Measurements from ENCODE around the gene ME3. TPM values are rescaled to one million over a fixed set of nuclear protein-coding genes. Genes with fewer than 3 reads are reported as not detected.
A peak's percentile ranks its signal among the peaks of the same experiment; 100 is the strongest.

The ME3 gene
- polyA plus RNA-seq, 1 donor (not counting 4 experiments of a cell fraction or from before 2014, with no cell fraction given): 1.0 TPM

DNA sequence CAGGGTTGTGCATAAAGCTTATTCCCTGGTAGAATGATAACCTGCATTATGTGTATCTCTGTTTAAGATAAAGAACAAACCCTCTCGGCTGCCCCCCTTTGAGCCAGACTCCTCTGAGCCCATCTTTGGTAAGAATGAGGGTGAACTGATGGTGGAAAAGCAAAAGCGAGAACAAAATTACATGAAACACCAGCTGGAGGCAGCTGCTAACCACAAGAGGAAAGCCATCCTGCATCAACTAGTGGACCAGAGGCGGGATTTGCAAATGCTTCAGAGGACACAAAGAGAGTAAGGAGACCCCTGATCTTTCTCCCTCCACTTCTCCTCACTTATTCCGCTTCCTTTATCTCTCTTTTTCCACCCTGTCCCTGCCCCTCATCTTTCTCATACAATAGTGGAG, 257.4 kb downstream of the ME3 start:
- H3K4me1 ChIP-seq (ENCODE audit: control insufficient read depth, extremely low read depth, insufficient read depth, low read length): peaks cover 14% of the 10 kb centered on the region
- no peaks in the 10 kb centered on the region for H3K36me3 ChIP-seq (ENCODE audit: control insufficient read depth in 2 of 2, extremely low read depth in 1 of 2, insufficient read depth in 2 of 2, low read length in 2 of 2)
- no peak for DNase-seq (ENCODE audit: low read depth, low spot score)
- FAIRE-seq: no peak
- no peaks in the 10 kb centered on the region for H3K27me3 ChIP-seq (ENCODE audit: control insufficient read depth, extremely low read depth, insufficient read depth, low read length)
- H3K4me2 ChIP-seq (ENCODE audit: control insufficient read depth, extremely low read depth, insufficient read depth, low read depth, low read length): no peak overlapping the region
- no peak overlapping the region for H3K9ac ChIP-seq (ENCODE audit: control insufficient read depth, extremely low read depth, insufficient read depth, low read length)
- TF ChIP-seq, protein P1, sequence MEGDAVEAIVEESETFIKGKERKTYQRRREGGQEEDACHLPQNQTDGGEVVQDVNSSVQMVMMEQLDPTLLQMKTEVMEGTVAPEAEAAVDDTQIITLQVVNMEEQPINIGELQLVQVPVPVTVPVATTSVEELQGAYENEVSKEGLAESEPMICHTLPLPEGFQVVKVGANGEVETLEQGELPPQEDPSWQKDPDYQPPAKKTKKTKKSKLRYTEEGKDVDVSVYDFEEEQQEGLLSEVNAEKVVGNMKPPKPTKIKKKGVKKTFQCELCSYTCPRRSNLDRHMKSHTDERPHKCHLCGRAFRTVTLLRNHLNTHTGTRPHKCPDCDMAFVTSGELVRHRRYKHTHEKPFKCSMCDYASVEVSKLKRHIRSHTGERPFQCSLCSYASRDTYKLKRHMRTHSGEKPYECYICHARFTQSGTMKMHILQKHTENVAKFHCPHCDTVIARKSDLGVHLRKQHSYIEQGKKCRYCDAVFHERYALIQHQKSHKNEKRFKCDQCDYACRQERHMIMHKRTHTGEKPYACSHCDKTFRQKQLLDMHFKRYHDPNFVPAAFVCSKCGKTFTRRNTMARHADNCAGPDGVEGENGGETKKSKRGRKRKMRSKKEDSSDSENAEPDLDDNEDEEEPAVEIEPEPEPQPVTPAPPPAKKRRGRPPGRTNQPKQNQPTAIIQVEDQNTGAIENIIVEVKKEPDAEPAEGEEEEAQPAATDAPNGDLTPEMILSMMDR (optimal IDR thresholded peaks at IDR 0.05 in 1 of 3, IDR thresholded peaks at IDR 0.05 in 1 of 3, conservative IDR thresholded peaks at IDR 0.05 in 1 of 3; ENCODE audit: extremely low read depth in 1 of 3, insufficient read depth in 2 of 3, low read length in 3 of 3): no peak
- no peak for TF ChIP-seq EZH2 (IDR thresholded peaks at IDR 0.05; ENCODE audit: low read length)
- H3K9me1 ChIP-seq (ENCODE audit: control insufficient read depth, extremely low read depth, insufficient read depth, low read length): no peaks in the 10 kb centered on the region
- H2AFZ ChIP-seq (ENCODE audit: control insufficient read depth, low read length): no peak overlapping the region
- no peak overlapping the region for H3K4me3 ChIP-seq (ENCODE audit: control insufficient read depth in 2 of 3, extremely low read depth in 1 of 3, insufficient read depth in 2 of 3, low read depth in 1 of 3, low read length in 3 of 3)
- no peak overlapping the region for H3K27ac ChIP-seq (ENCODE audit: control insufficient read depth, insufficient read depth, low read length)
- no peaks in the 10 kb centered on the region for H3K79me2 ChIP-seq (ENCODE audit: control insufficient read depth, insufficient read depth, low read length)
- no peaks in the 10 kb centered on the region for H4K20me1 ChIP-seq (ENCODE audit: control insufficient read depth, extremely low read depth, insufficient read depth, low read length)
- H3K9me3 ChIP-seq (ENCODE audit: control insufficient read depth, low read depth, low read length): no peaks in the 10 kb centered on the region
- dilution Hi-C loops (cut with MboI; ENCODE audit: extremely low pct_ligation_motif_present, low sequenced_read_pairs): no loop called here

DNA sequence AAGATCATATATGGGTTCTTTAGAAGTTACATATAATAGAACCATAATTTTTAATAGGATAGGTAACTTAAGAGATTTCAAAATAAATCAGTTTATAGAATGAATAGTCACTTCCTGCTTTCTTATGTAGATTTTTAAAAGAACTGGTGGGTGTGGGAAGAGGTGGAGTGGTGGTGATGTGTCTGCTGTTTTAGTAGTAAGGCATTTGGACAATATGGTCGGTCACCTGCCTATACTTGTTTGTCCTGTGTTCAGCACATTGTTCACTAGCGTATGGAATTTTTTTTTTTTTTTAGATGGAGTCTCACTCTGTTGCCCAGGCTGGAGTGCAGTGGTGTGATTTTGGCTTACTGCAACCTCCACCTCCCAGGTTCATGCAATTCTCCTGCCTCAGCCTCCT, 258.4 kb downstream of the ME3 start:
- Histone ChIP-seq H3K9me3 (ENCODE audit: control insufficient read depth, low read depth, low read length) (no peaks in the 10 kb centered on the region), H3K4me3 (ENCODE audit: control insufficient read depth in 2 of 3, extremely low read depth in 1 of 3, insufficient read depth in 2 of 3, low read depth in 1 of 3, low read length in 3 of 3) (no peak overlapping the region), H3K27me3 (ENCODE audit: control insufficient read depth, extremely low read depth, insufficient read depth, low read length) (no peaks in the 10 kb centered on the region), H3K9ac (ENCODE audit: control insufficient read depth, extremely low read depth, insufficient read depth, low read length) (no peak overlapping the region), H3K27ac (ENCODE audit: control insufficient read depth, insufficient read depth, low read length) (peak overlapping the region; percentile 68), H3K4me1 (ENCODE audit: control insufficient read depth, extremely low read depth, insufficient read depth, low read length) (peaks cover 14% of the 10 kb centered on the region), H2AFZ (ENCODE audit: control insufficient read depth, low read length) (peak overlapping the region; percentile 85), H4K20me1 (ENCODE audit: control insufficient read depth, extremely low read depth, insufficient read depth, low read length) (no peaks in the 10 kb centered on the region), H3K4me2 (ENCODE audit: control insufficient read depth, extremely low read depth, insufficient read depth, low read depth, low read length) (peak overlapping the region; percentile 37), H3K9me1 (ENCODE audit: control insufficient read depth, extremely low read depth, insufficient read depth, low read length) (no peaks in the 10 kb centered on the region), H3K79me2 (ENCODE audit: control insufficient read depth, insufficient read depth, low read length) (no peaks in the 10 kb centered on the region), H3K36me3 (ENCODE audit: control insufficient read depth in 2 of 2, extremely low read depth in 1 of 2, insufficient read depth in 2 of 2, low read length in 2 of 2) (no peaks in the 10 kb centered on the region)
- peak; percentile 77 for FAIRE-seq
- peak; percentile 25 for DNase-seq (ENCODE audit: low read depth, low spot score)
- dilution Hi-C loops (cut with MboI; ENCODE audit: extremely low pct_ligation_motif_present, low sequenced_read_pairs): no loop called here
- TF ChIP-seq, protein P1 (optimal IDR thresholded peaks at IDR 0.05 in 1 of 3, IDR thresholded peaks at IDR 0.05 in 1 of 3, conservative IDR thresholded peaks at IDR 0.05 in 1 of 3; ENCODE audit: extremely low read depth in 1 of 3, insufficient read depth in 2 of 3, low read length in 3 of 3): no peak
- no peak for TF ChIP-seq EZH2 (IDR thresholded peaks at IDR 0.05; ENCODE audit: low read length)
